ENCODE results near the gene TNIK. TPM values are rescaled to one million over a fixed set of nuclear protein-coding genes. Genes with fewer than 3 reads are reported as not detected.

TNIK gene
- total and polyA plus RNA-seq, 2 of the 13 experiments (the other 11 are each of a cell fraction or from before 2014, with no cell fraction given): 0.15 to 0.22 TPM

DNA sequence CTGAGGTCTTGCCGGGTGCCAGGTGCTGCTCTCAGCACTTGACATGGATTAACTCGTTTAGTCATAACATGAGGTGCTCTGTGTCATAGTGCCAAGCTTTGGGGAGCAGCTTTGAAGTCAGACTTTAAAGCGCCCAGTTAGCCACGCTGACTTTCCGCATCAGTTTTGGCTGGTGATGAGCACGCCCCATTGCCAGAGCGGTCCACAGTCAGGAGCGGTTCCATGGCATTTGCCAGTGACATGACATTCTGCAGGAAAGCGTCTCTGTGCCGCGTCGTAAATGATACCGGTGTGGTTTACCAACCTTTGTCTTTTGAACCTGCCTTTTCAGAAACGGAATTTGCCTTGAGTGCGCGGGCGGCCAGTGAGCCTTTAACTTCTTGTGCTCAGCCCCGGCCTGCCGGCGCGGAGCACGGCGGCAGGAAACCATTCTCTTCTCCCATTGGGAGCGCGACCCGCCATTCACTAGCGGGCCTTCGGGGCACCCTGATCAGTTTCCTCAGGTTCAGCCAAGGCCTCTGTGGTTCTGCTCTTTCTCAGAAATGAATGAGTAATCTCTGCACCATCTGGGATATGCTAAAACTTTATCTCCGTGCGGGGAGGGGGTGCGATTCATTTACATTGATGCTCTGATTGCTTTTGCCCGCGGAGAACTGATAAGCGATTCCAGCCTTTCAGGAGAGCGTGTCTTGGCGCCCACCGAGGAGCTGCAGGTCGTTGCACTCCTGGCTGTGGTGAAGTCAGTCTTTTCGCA lies 432.0 kb downstream of the TNIK start (continued):
- TF ChIP-seq ARID4A (CRISPR knock-in tag; IDR thresholded peaks at IDR 0.05; ENCODE audit: borderline replicate concordance) (peak; percentile 10; the same call in 1 of the 2 replicates), GABPB1 (CRISPR knock-in tag; IDR thresholded peaks at IDR 0.05) (peak; percentile 23; the same call in 1 of the 2 replicates), TEAD2 (CRISPR knock-in tag; IDR thresholded peaks at IDR 0.05) (no peak), SP140L (CRISPR knock-in tag; IDR thresholded peaks at IDR 0.05; ENCODE audit: borderline replicate concordance) (no peak), POLR2A (IDR thresholded peaks at IDR 0.05; ENCODE audit: insufficient read depth in 1 of 2, low read depth in 2 of 2, low read length in 2 of 2) (0 out of 4 replicates have a peak, but pooled peaks of 1 of the 2 experiments have one; percentile 25), FOXK2 (IDR thresholded peaks at IDR 0.05) (no peak), ZNF850 (CRISPR knock-in tag; conservative IDR thresholded peaks at IDR 0.05) (no peak), ELF3 (CRISPR knock-in tag; IDR thresholded peaks at IDR 0.05) (no peak), ZNF564 (CRISPR knock-in tag; IDR thresholded peaks at IDR 0.05) (no peak), MIER3 (CRISPR knock-in tag; IDR thresholded peaks at IDR 0.05; ENCODE audit: borderline replicate concordance) (no peak), EZH2 (conservative IDR thresholded peaks at IDR 0.05; ENCODE audit: low read depth, low read length) (no peak), ZNF703 (CRISPR knock-in tag; IDR thresholded peaks at IDR 0.05; ENCODE audit: borderline replicate concordance) (no peak), XRCC5 (optimal IDR thresholded peaks at IDR 0.05; ENCODE audit: low read length) (no peak), ZNF776 (CRISPR knock-in tag; IDR thresholded peaks at IDR 0.05) (no peak), KDM2A (CRISPR knock-in tag; IDR thresholded peaks at IDR 0.05; ENCODE audit: borderline replicate concordance, low read depth) (no peak), CEBPB (IDR thresholded peaks at IDR 0.05; ENCODE audit: borderline replicate concordance, low read depth, low read length) (no peak), ZNF121 (CRISPR knock-in tag; IDR thresholded peaks at IDR 0.05) (no peak), NBN (conservative IDR thresholded peaks at IDR 0.05) (no peak), ZNF34 (CRISPR knock-in tag; IDR thresholded peaks at IDR 0.05; ENCODE audit: borderline replicate concordance) (no peak), PLRG1 (conservative IDR thresholded peaks at IDR 0.05) (no peak)
- TF ChIP-seq, protein P1, sequence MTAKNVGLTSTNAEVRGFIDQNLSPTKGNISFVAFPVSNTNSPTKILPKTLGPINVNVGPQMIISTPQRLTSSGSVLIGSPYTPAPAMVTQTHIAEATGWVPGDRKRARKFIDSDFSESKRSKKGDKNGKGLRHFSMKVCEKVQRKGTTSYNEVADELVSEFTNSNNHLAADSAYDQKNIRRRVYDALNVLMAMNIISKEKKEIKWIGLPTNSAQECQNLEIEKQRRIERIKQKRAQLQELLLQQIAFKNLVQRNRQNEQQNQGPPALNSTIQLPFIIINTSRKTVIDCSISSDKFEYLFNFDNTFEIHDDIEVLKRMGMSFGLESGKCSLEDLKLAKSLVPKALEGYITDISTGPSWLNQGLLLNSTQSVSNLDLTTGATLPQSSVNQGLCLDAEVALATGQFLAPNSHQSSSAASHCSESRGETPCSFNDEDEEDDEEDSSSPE (CRISPR knock-in tag; IDR thresholded peaks at IDR 0.05): peak; percentile 19; the same call in 1 of the 2 replicates
- TF ChIP-seq, protein P2, sequence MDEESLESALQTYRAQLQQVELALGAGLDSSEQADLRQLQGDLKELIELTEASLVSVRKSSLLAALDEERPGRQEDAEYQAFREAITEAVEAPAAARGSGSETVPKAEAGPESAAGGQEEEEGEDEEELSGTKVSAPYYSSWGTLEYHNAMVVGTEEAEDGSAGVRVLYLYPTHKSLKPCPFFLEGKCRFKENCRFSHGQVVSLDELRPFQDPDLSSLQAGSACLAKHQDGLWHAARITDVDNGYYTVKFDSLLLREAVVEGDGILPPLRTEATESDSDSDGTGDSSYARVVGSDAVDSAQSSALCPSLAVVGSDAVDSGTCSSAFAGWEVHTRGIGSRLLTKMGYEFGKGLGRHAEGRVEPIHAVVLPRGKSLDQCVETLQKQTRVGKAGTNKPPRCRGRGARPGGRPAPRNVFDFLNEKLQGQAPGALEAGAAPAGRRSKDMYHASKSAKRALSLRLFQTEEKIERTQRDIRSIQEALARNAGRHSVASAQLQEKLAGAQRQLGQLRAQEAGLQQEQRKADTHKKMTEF (CRISPR knock-in tag; IDR thresholded peaks at IDR 0.05): no peak
- TF ChIP-seq, protein P3, sequence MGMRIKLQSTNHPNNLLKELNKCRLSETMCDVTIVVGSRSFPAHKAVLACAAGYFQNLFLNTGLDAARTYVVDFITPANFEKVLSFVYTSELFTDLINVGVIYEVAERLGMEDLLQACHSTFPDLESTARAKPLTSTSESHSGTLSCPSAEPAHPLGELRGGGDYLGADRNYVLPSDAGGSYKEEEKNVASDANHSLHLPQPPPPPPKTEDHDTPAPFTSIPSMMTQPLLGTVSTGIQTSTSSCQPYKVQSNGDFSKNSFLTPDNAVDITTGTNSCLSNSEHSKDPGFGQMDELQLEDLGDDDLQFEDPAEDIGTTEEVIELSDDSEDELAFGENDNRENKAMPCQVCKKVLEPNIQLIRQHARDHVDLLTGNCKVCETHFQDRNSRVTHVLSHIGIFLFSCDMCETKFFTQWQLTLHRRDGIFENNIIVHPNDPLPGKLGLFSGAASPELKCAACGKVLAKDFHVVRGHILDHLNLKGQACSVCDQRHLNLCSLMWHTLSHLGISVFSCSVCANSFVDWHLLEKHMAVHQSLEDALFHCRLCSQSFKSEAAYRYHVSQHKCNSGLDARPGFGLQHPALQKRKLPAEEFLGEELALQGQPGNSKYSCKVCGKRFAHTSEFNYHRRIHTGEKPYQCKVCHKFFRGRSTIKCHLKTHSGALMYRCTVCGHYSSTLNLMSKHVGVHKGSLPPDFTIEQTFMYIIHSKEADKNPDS (CRISPR knock-in tag; IDR thresholded peaks at IDR 0.05): no peak

Measured in HepG2 (cell line).